NOMO-1 treated with dmso at 0.1 percent for 144 hours (cell line): ENCODE measurements around the gene S100A5.
"Not testable (repeated sequence)": the region's sequence is repeated elsewhere in the genome, so short reads cannot be mapped to it uniquely, and the experiment has no call there.

ENCODE experiments used
- DNase-seq: peaks from one replicate; lab custom pipeline; 2025; ENCODE audit not compliant: unreplicated experiment; lab: John Stamatoyannopoulos, UW

Gene S100A5

GRCh38 chr1:153540394-153541361 lies at the start of gene S100A5:
S100A5 (minus strand) TSS chr1:153540934; CDS start chr1:153540191, 743 bp downstream.
- peak; percentile 76 for DNase-seq

GRCh38 chr1:153588482-153588881 lies 47.7 kb upstream of the S100A5 start:
- DNase-seq: no peak

- not testable (repeated sequence) for DNase-seq
These were observed 47.3 kb upstream of the S100A5 start for GRCh38 chr1:153588033-153588432.

- no peak for DNase-seq
These were observed 46.6 kb upstream of the S100A5 start for GRCh38 chr1:153587314-153587713.

- DNase-seq: no peak
These were observed 45.6 kb upstream of the S100A5 start for GRCh38 chr1:153586347-153586746.

GRCh38 chr1:153585006-153585405 lies 44.3 kb upstream of the S100A5 start:
- DNase-seq: no peak

GRCh38 chr1:153583976-153584375 lies 43.2 kb upstream of the S100A5 start:
- no peak for DNase-seq

GRCh38 chr1:153583514-153583913 lies 42.8 kb upstream of the S100A5 start:
- DNase-seq: not testable (repeated sequence)

- not testable (repeated sequence) for DNase-seq
These were observed 42.1 kb upstream of the S100A5 start for GRCh38 chr1:153582836-153583235.

- no peak for DNase-seq
These were observed 38.2 kb upstream of the S100A5 start for GRCh38 chr1:153578936-153579335.

GRCh38 chr1:153578490-153578889 lies 37.8 kb upstream of the S100A5 start:
- DNase-seq: no peak

GRCh38 chr1:153577624-153578051 lies 36.9 kb upstream of the S100A5 start:
- DNase-seq: no peak

- DNase-seq: peak; percentile 13
These were observed 36.4 kb upstream of the S100A5 start for GRCh38 chr1:153577138-153577537.

- not testable (repeated sequence) for DNase-seq
These were observed 34.8 kb upstream of the S100A5 start for GRCh38 chr1:153575497-153575896.

- not testable (repeated sequence) for DNase-seq
These were observed 34.4 kb upstream of the S100A5 start for GRCh38 chr1:153575081-153575491.

GRCh38 chr1:153573351-153573750 lies 32.6 kb upstream of the S100A5 start:
- peak; percentile 60 for DNase-seq

GRCh38 chr1:153572569-153573015 lies 31.9 kb upstream of the S100A5 start:
- DNase-seq: peak; percentile 64

- no peak for DNase-seq
These were observed 31.0 kb upstream of the S100A5 start for GRCh38 chr1:153571706-153572105.

GRCh38 chr1:153570874-153571273 lies 30.1 kb upstream of the S100A5 start:
- DNase-seq: no peak

- DNase-seq: no peak
These were observed 28.7 kb upstream of the S100A5 start for GRCh38 chr1:153569465-153569864.

GRCh38 chr1:153568367-153569099 lies 27.8 kb upstream of the S100A5 start:
- peak; percentile 63 for DNase-seq
